Body of pancreas (tissue), 4 donors: ENCODE measurements around the gene COQ4.

Source experiments
- CTCF ChIP-seq, 7 experiments: fragments of 450-650 bp in 4 of 7; fragments of 200-600 bp in 3 of 7; sonication (generic) in 3 of 7; IDR thresholded peaks; one replicate each; pipeline ENCODE4 v1.5.1; 2016 to 2019; ENCODE audit warnings: antibody characterized with exemption in 7 of 7
- POLR2A ChIP-seq, 3 donors: fragments of 450-650 bp; IDR thresholded peaks; one replicate each; pipeline ENCODE4 v1.6.1; 2016; ENCODE audit warnings: antibody characterized with exemption in 3 of 3, mild to moderate bottlenecking in 2 of 3

- TF ChIP-seq CTCF (IDR thresholded peaks at IDR 0.05) (no peak), POLR2A (IDR thresholded peaks at IDR 0.05) (no peak)
These were observed 36.2 kb upstream of the COQ4 start for GRCh38 chr9:128286440-128286839.
